ENCODE results near the gene ZNF101. TPM values are rescaled to one million over a fixed set of nuclear protein-coding genes. Genes with fewer than 3 reads are reported as not detected.

ZNF101 gene
- total RNA-seq, 4 donors from 2014 or later, result 6.9 to 13.4 (median 11.3) TPM

GRCh38 chr19:19711306-19711933 lies 42.8 kb downstream of the ZNF101 start:
- intact Hi-C loops (cut with DNase I), result loop anchor here (5.0 to 10.0 kb wide), 2 partner anchors 123 to 181 kb away; no protein-coding TSS in a partner anchor
- peaks cover 30% of the 10 kb centered on the region in 2 donors for H3K36me3 ChIP-seq
- TF ChIP-seq CTCF (IDR thresholded peaks at IDR 0.05) (no peak), POLR2A (IDR thresholded peaks at IDR 0.05) (no peak)
- H3K9me3 ChIP-seq, result peaks cover 28% of the 10 kb centered on the region
- H3K4me3 ChIP-seq (replicated peaks in 1 of 3), result no peak overlapping the region
- no peaks in the 10 kb centered on the region for H3K4me1 ChIP-seq
- no peaks in the 10 kb centered on the region for H3K27me3 ChIP-seq
- 97 to 98% methylated on average over 14 of the region's 14 CpGs for WGBS, 2 donors
- H3K27ac ChIP-seq, result no peak overlapping the region
- no peak for DNase-seq

- intact Hi-C loops (cut with DNase I), result loop anchor here (5.0 to 10.0 kb wide), 2 partner anchors 123 to 180 kb away; no protein-coding TSS in a partner anchor
- Histone ChIP-seq H3K27me3 (no peaks in the 10 kb centered on the region), H3K4me1 (no peaks in the 10 kb centered on the region), H3K9me3 (peaks cover 28% of the 10 kb centered on the region), H3K36me3 (peaks cover 30% of the 10 kb centered on the region in 2 donors), H3K27ac (no peak overlapping the region), H3K4me3 (replicated peaks in 1 of 3) (no peak overlapping the region)
- TF ChIP-seq CTCF (IDR thresholded peaks at IDR 0.05) (no peak), POLR2A (IDR thresholded peaks at IDR 0.05) (no peak)
- 97 to 98% methylated on average over 10 of the region's 10 CpGs for WGBS, 2 donors
- DNase-seq, result no peak
Measured at GRCh38 chr19:19711934-19712828, 43.5 kb downstream of the ZNF101 start.

GRCh38 chr19:19719798-19720197 lies 51.2 kb downstream of the ZNF101 start:
- intact Hi-C loops (cut with DNase I), result loop anchor here (5.0 to 10.0 kb wide), 2 partner anchors 115 to 398 kb away; no protein-coding TSS in a partner anchor
- WGBS, 2 donors, result 96 to 100% methylated on average over 2 of the region's 2 CpGs
- TF ChIP-seq POLR2A (IDR thresholded peaks at IDR 0.05), result no peak
- no peak for TF ChIP-seq CTCF (IDR thresholded peaks at IDR 0.05)
- peaks cover 0 to 5% of the 10 kb centered on the region in 2 donors for H3K36me3 ChIP-seq
- H3K9me3 ChIP-seq, result no peaks in the 10 kb centered on the region
- H3K4me1 ChIP-seq, result no peaks in the 10 kb centered on the region
- H3K27me3 ChIP-seq, result no peaks in the 10 kb centered on the region
- DNase-seq, result no peak
- no peak overlapping the region for H3K27ac ChIP-seq
- no peak overlapping the region for H3K4me3 ChIP-seq (replicated peaks in 1 of 3)

- Histone ChIP-seq H3K27me3 (no peaks in the 10 kb centered on the region), H3K27ac (no peak overlapping the region), H3K4me1 (no peaks in the 10 kb centered on the region), H3K4me3 (replicated peaks in 1 of 3) (no peak overlapping the region), H3K9me3 (no peaks in the 10 kb centered on the region), H3K36me3 (peaks cover 0 to 5% of the 10 kb centered on the region in 2 donors)
- WGBS, 2 donors, result 92 to 94% methylated on average over 2 of the region's 2 CpGs
- TF ChIP-seq POLR2A (IDR thresholded peaks at IDR 0.05), result no peak
- TF ChIP-seq CTCF (IDR thresholded peaks at IDR 0.05), result no peak
- intact Hi-C loops (cut with DNase I), result no loop called here
- DNase-seq, result no peak
Measured at GRCh38 chr19:19721896-19722295, 53.3 kb downstream of the ZNF101 start.
